ENCODE results near the gene AGBL4.

GRCh38 chr1:48555271-48555670 lies 1468.5 kb downstream of the AGBL4 start:
- TF ChIP-seq, protein P1, sequence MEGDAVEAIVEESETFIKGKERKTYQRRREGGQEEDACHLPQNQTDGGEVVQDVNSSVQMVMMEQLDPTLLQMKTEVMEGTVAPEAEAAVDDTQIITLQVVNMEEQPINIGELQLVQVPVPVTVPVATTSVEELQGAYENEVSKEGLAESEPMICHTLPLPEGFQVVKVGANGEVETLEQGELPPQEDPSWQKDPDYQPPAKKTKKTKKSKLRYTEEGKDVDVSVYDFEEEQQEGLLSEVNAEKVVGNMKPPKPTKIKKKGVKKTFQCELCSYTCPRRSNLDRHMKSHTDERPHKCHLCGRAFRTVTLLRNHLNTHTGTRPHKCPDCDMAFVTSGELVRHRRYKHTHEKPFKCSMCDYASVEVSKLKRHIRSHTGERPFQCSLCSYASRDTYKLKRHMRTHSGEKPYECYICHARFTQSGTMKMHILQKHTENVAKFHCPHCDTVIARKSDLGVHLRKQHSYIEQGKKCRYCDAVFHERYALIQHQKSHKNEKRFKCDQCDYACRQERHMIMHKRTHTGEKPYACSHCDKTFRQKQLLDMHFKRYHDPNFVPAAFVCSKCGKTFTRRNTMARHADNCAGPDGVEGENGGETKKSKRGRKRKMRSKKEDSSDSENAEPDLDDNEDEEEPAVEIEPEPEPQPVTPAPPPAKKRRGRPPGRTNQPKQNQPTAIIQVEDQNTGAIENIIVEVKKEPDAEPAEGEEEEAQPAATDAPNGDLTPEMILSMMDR (conservative IDR thresholded peaks at IDR 0.05; ENCODE audit: low read depth, low read length): no peak
- TF ChIP-seq CEBPB (IDR thresholded peaks at IDR 0.05; ENCODE audit: low read depth, low read length): no peak
- no peak for TF ChIP-seq POLR2A (IDR thresholded peaks at IDR 0.05; ENCODE audit: low read depth, low read length)
- TF ChIP-seq RCOR1 (IDR thresholded peaks at IDR 0.05; ENCODE audit: insufficient replicate concordance, low read length): no peak
- no peak for TF ChIP-seq RAD21 (IDR thresholded peaks at IDR 0.05; ENCODE audit: low read length)
- no peak for TF ChIP-seq MXI1 (IDR thresholded peaks at IDR 0.05; ENCODE audit: borderline replicate concordance, low read depth, low read length)
- TF ChIP-seq FOS (IDR thresholded peaks at IDR 0.05; ENCODE audit: low read depth, low read length): no peak
- TF ChIP-seq BHLHE40 (IDR thresholded peaks at IDR 0.05; ENCODE audit: low read depth, low read length): no peak
- no peak for TF ChIP-seq RFX5 (IDR thresholded peaks at IDR 0.05; ENCODE audit: low read depth, low read length)
